Endothelial cell of umbilical vein (primary cell): ENCODE results near the gene UNC119. TPM values are rescaled to one million over a fixed set of nuclear protein-coding genes. Genes with fewer than 3 reads are reported as not detected.

ENCODE experiments used
- BruUV-seq: library from RNA; stranded (reverse); fragments of 400-500 nt; replicated peaks from 2 replicates; lab custom pipeline; 2021; lab: Mats Ljungman, UMichigan
- CTCF ChIA-PET: fragments of 300-600, 350-600 bp; sonication (Branson Sonifier 250); formaldehyde crosslinking; loops from one replicate; lab custom pipeline; 2021; ENCODE audit warnings: antibody characterized with exemption, inconsistent platforms; lab: Charles Lee
- POLR2A ChIA-PET: fragments of 300-600, 350-600 bp; sonication (Branson Sonifier 250); formaldehyde crosslinking; loops from one replicate; lab custom pipeline; 2021; ENCODE audit warnings: antibody characterized with exemption, inconsistent platforms; lab: Charles Lee
- DNase-seq: peaks from one replicate; pipeline ENCODE4 v3.0.0-alpha.2; 2011; ENCODE audit warnings: low read depth, low spot score
- FAIRE-seq: peaks from 2 replicates; lab custom pipeline; 2011; peaks lifted over from hg19 to GRCh38; lab: Jason Lieb, UNC
- H2AFZ ChIP-seq: 2 replicates; pipeline ENCODE4 v1.6.0; 2012; ENCODE audit warnings: low read depth, low read length, control low read depth, inconsistent platforms
- H3K27ac ChIP-seq: 2 replicates; pipeline ENCODE4 v1.5.1; 2011; ENCODE audit warnings: low read depth, mild to moderate bottlenecking, control low read depth, low read length, moderate library complexity; ENCODE audit not compliant: insufficient read depth
- H3K27me3 ChIP-seq, 2 experiments: 2 replicates each; pipeline versions ENCODE4 v1.6.0 to v1.6.1; 2011; ENCODE audit warnings: low read length in 2 of 2, mixed read lengths in 1 of 2; ENCODE audit not compliant: control insufficient read depth in 2 of 2, insufficient read depth in 2 of 2
- H3K36me3 ChIP-seq, 2 experiments: 2 replicates in 1 of 2; 3 replicates in 1 of 2; pipeline ENCODE4 v1.5.1; 2011; ENCODE audit warnings: low read length in 2 of 2, mild to moderate bottlenecking in 1 of 2, moderate library complexity in 1 of 2; ENCODE audit not compliant: control insufficient read depth in 2 of 2, insufficient read depth in 2 of 2; ENCODE audit errors: extremely low read depth in 1 of 2
- H3K4me1 ChIP-seq: 3 replicates; pipeline ENCODE4 v1.5.1; 2011; ENCODE audit warnings: mild to moderate bottlenecking, low read length; ENCODE audit not compliant: control insufficient read depth, insufficient read depth; ENCODE audit errors: extremely low read depth
- H3K4me2 ChIP-seq: 2 replicates; pipeline ENCODE4 v1.6.1; 2011; ENCODE audit warnings: low read length, control low read depth, mixed read lengths; ENCODE audit not compliant: insufficient read depth
- H3K4me3 ChIP-seq, 3 experiments: fragments of 200-600 bp in 1 of 3; sonication (generic), shearing (Covaris generic) in 1 of 3; replicated peaks in 1 of 3; 2 replicates each; pipeline ENCODE4 v1.5.1; 2011 to 2016; ENCODE audit warnings: control low read depth in 3 of 3, low read length in 3 of 3, mild to moderate bottlenecking in 2 of 3, inconsistent platforms in 1 of 3, low read depth in 1 of 3, moderate library complexity in 1 of 3; ENCODE audit not compliant: insufficient read depth in 1 of 3
- H3K79me2 ChIP-seq: 2 replicates; pipeline ENCODE4 v1.6.0; 2012; ENCODE audit warnings: low read length, inconsistent platforms; ENCODE audit not compliant: control insufficient read depth, insufficient read depth
- H3K9ac ChIP-seq: replicated peaks from 2 replicates; pipeline ENCODE3; 2011; ENCODE audit warnings: low read length, control low read depth; ENCODE audit not compliant: insufficient read depth; ENCODE audit errors: extremely low read depth
- H3K9me1 ChIP-seq: replicated peaks from 3 replicates; pipeline ENCODE4 v1.6.0; 2011; ENCODE audit warnings: mild to moderate bottlenecking, low read length; ENCODE audit not compliant: control insufficient read depth, insufficient read depth; ENCODE audit errors: extremely low read depth
- H3K9me3 ChIP-seq: replicated peaks from 2 replicates; pipeline ENCODE4 v1.5.1; 2012; ENCODE audit warnings: low read length, inconsistent platforms; ENCODE audit not compliant: control insufficient read depth, insufficient read depth
- H4K20me1 ChIP-seq: replicated peaks from 2 replicates; pipeline ENCODE3; 2011; ENCODE audit warnings: mild to moderate bottlenecking, low read length; ENCODE audit not compliant: control insufficient read depth, insufficient read depth; ENCODE audit errors: extremely low read depth
- EZH2 ChIP-seq: IDR thresholded peaks from 2 replicates; pipeline ENCODE4 v1.6.1; 2012; ENCODE audit warnings: borderline replicate concordance, low read depth, mild to moderate bottlenecking, moderate library complexity, low read length, inconsistent platforms; ENCODE audit not compliant: severe bottlenecking
- FOS ChIP-seq: IDR thresholded peaks from 2 replicates; pipeline ENCODE4 v1.6.1; 2011; ENCODE audit warnings: mild to moderate bottlenecking, low read length, moderate library complexity, borderline replicate concordance; ENCODE audit not compliant: insufficient read depth
- GATA2 ChIP-seq: IDR thresholded peaks from 2 replicates; pipeline ENCODE4 v1.7.0; 2011; ENCODE audit warnings: low read depth, mild to moderate bottlenecking, moderate library complexity, mixed read lengths, low read length; ENCODE audit not compliant: insufficient read length, insufficient read depth
- JUN ChIP-seq: IDR thresholded peaks from 2 replicates; pipeline ENCODE4 v1.6.1; 2011; ENCODE audit warnings: borderline replicate concordance, low read depth; ENCODE audit not compliant: insufficient read length, insufficient read depth
- MYC ChIP-seq: IDR thresholded peaks from one replicate; pipeline ENCODE4 v1.6.1; 2011; ENCODE audit warnings: mild to moderate bottlenecking, low read depth, low read length
- POLR2A ChIP-seq: IDR thresholded peaks from 2 replicates; pipeline ENCODE4 v1.6.1; 2012; ENCODE audit warnings: low read depth, mild to moderate bottlenecking, control low read depth, low read length
- POLR2AphosphoS5 ChIP-seq: IDR thresholded peaks from 2 replicates; pipeline ENCODE4 v1.6.1; 2012; ENCODE audit warnings: low read depth, mild to moderate bottlenecking, control low read depth, low read length, moderate library complexity; ENCODE audit not compliant: insufficient read depth
- dilution Hi-C: fragments of 300-500 bp; cut with MboI; formaldehyde crosslinking; loops from one replicate; pipeline ENCODE4 v1.15.0; 2019; ENCODE audit warnings: low sequenced_read_pairs; ENCODE audit not compliant: extremely low pct_ligation_motif_present
- intact Hi-C: fragments of 100-400 bp; cut with micrococcal nuclease; formaldehyde crosslinking; loops from one replicate; pipeline ENCODE4 v1.10.0; 2022
- polyA plus RNA-seq, 4 experiments: library from polyadenylated mRNA; depleted of rRNA in 3 of 4; stranded (reverse) in 3 of 4; unstranded in 1 of 4; fragments of >200 nt; gene quantifications; 2 replicates each; pipeline versions ENCODE4 v1.2.1 to v1.2.3, GENCODE V29; 2011 to 2012; ENCODE audit warnings: missing spikeins in 1 of 4
- total RNA-seq: library from RNA; stranded (reverse); gene quantifications from 2 replicates; pipeline ENCODE4 v1.2.3, GENCODE V29; 2021
- TF ChIP-seq, protein P1 (sequence below), 2 donors: IDR thresholded peaks; 1 replicate in 1 of 2; 2 replicates in 1 of 2; pipeline ENCODE4 v1.5.1; 2011; ENCODE audit warnings: low read length in 2 of 2, mild to moderate bottlenecking in 2 of 2, moderate library complexity in 2 of 2, control low read depth in 1 of 2, inconsistent platforms in 1 of 2, low read depth in 1 of 2; ENCODE audit not compliant: insufficient read depth in 1 of 2; ENCODE audit errors: extremely low read depth in 1 of 2
- TF ChIP-seq, protein P2 (sequence below): IDR thresholded peaks from 2 replicates; pipeline ENCODE4 v1.6.1; 2011; ENCODE audit not compliant: insufficient read depth, insufficient read length

The UNC119 gene
- total and polyA plus RNA-seq, 2 donors (not counting 3 experiments of a cell fraction or from before 2014, with no cell fraction given): 26.3 to 67.8 TPM

DNA sequence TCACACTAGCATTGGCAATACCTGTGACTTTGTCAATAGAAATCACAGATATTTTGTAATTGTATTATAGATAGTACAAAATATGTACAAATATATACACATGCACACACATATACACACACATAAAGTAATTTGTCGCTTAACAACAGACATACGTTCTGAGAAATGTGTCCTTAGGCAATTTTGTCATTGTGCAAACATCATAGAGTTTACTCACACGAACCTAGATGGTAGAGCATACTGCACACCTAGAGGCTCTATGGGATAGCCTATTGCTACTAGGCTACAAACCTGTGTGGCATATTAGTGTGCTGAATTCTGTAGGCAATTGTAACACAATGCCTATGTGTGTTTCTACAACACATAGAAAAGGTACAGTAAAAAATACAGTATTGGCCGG, 11.0 kb downstream of the UNC119 start:
- Histone ChIP-seq H3K27ac (no peak overlapping the region), H3K27me3 (peaks cover 0 to under 1% of the 10 kb centered on the region in 2 experiments), H3K4me2 (no peak overlapping the region), H3K4me3 (no peak overlapping the region), H3K9me3 (no peaks in the 10 kb centered on the region), H3K36me3 (no peaks in the 10 kb centered on the region), H3K9ac (no peak overlapping the region), H4K20me1 (no peaks in the 10 kb centered on the region), H3K79me2 (no peaks in the 10 kb centered on the region), H3K4me1 (no peaks in the 10 kb centered on the region), H3K9me1 (no peaks in the 10 kb centered on the region), H2AFZ (no peak overlapping the region)
- no TSS peak for BruUV-seq
- FAIRE-seq: no peak
- DNase-seq: no peak
- CTCF ChIA-PET: interaction anchor here (0.8 to 3.0 kb wide), 4 partner anchors 10 to 53 kb away, joined by 4 to 11 read pairs (median 4); no protein-coding TSS in a partner anchor
- TF ChIP-seq JUN (no peak), POLR2A (no peak), POLR2AphosphoS5 (no peak), EZH2 (no peak), MYC (no peak), FOS (no peak), GATA2 (no peak)
- TF ChIP-seq, protein P1, sequence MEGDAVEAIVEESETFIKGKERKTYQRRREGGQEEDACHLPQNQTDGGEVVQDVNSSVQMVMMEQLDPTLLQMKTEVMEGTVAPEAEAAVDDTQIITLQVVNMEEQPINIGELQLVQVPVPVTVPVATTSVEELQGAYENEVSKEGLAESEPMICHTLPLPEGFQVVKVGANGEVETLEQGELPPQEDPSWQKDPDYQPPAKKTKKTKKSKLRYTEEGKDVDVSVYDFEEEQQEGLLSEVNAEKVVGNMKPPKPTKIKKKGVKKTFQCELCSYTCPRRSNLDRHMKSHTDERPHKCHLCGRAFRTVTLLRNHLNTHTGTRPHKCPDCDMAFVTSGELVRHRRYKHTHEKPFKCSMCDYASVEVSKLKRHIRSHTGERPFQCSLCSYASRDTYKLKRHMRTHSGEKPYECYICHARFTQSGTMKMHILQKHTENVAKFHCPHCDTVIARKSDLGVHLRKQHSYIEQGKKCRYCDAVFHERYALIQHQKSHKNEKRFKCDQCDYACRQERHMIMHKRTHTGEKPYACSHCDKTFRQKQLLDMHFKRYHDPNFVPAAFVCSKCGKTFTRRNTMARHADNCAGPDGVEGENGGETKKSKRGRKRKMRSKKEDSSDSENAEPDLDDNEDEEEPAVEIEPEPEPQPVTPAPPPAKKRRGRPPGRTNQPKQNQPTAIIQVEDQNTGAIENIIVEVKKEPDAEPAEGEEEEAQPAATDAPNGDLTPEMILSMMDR (IDR thresholded peaks at IDR 0.05; ENCODE audit: extremely low read depth in 1 of 2, insufficient read depth in 1 of 2, low read depth in 1 of 2, low read length in 2 of 2): no peak
- TF ChIP-seq, protein P2, sequence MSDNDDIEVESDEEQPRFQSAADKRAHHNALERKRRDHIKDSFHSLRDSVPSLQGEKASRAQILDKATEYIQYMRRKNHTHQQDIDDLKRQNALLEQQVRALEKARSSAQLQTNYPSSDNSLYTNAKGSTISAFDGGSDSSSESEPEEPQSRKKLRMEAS: no peak
- intact Hi-C loops: loop anchor here (1.0 kb wide), 1 partner anchor 11 kb away; no protein-coding TSS in a partner anchor
- dilution Hi-C loops: no loop called here
- POLR2A ChIA-PET: no interaction called here
